Ishikawa (cell line): ENCODE results near the gene ACAD9.
A peak's percentile ranks its signal among the peaks of the same experiment; 100 is the strongest.

ENCODE experiments used
- CREB1 ChIP-seq: IDR thresholded peaks from 2 replicates; pipeline ENCODE4 v1.6.1; 2012; ENCODE audit warnings: low read depth
- EGR1 ChIP-seq: IDR thresholded peaks from 2 replicates; pipeline ENCODE4 v1.6.1; 2012
- EP300 ChIP-seq: IDR thresholded peaks from 2 replicates; pipeline ENCODE4 v1.6.1; 2012; ENCODE audit warnings: borderline replicate concordance
- TAF1 ChIP-seq: IDR thresholded peaks from 2 replicates; pipeline ENCODE4 v1.6.1; 2012; ENCODE audit warnings: low read depth, mild to moderate bottlenecking
- TEAD4 ChIP-seq: IDR thresholded peaks from 2 replicates; pipeline ENCODE4 v1.6.1; 2012

DNA sequence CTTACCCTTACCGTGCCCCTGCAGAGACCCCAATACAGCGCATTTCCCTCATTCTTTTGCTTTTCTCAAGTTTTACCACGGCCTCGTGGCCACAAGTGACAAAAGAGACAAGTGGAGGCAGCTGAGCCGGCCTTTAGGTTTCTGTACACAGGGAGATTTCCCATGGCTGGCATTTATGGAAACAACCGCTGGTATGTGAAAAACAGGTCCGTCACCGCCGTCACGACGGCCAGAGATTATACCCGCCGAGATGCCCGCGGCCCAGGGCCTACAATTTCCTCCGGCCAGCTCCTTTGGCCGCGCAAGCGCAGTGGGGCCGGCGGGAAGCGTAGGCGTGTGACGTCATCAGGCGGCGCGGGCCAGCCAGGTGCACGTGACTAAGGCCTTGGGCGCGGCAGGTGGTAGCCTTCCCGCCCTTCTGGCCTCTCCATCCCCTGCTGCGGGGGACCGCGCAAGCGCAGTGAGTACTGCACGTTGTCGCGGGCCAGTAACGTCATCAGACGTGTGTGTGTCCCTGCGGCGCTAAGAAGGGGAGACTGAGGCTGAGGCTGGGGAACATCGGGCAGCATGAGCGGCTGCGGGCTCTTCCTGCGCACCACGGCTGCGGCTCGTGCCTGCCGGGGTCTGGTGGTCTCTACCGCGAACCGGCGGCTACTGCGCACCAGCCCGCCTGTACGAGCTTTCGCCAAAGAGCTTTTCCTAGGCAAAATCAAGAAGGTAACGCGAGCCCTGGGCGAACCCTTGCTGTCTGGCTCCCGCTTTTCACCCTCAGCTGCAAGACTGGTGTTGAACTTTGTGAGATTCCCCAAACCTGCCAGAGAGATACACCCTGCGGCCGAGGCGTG lies at the start of gene ACAD9:
- TF ChIP-seq TAF1 (peak; percentile 93), TEAD4 (no peak), EP300 (0 out of 2 replicates have a peak, but pooled peaks have one; percentile 21), CREB1 (peak; percentile 94), EGR1 (peak; percentile 99)
